Caco-2 (cell line): ENCODE measurements around the gene ITGA5. TPM values are rescaled to one million over a fixed set of nuclear protein-coding genes. Genes with fewer than 3 reads are reported as not detected.

Experiments
- BruUV-seq: library from RNA; stranded (reverse); fragments of 400-500 nt; replicated peaks from 2 replicates; lab custom pipeline; 2021; lab: Mats Ljungman, UMichigan
- CTCF ChIA-PET: fragments of 300-600 bp; sonication (Branson Sonifier 250); formaldehyde crosslinking; loops from one replicate; lab custom pipeline; 2022; ENCODE audit warnings: antibody characterized with exemption; lab: Charles Lee
- POLR2A ChIA-PET: fragments of 300-600 bp; sonication (Branson Sonifier 250); formaldehyde crosslinking; loops from one replicate; lab custom pipeline; 2022; ENCODE audit warnings: antibody characterized with exemption; lab: Charles Lee
- DNase-seq, 2 experiments: peaks; one replicate each; pipeline versions ENCODE4 v3.0.0 to v3.0.0-alpha.2; 2020 to 2022
- H3K27me3 ChIP-seq: replicated peaks from 2 replicates; pipeline ENCODE4 v1.6.0; 2011; ENCODE audit warnings: low read length; ENCODE audit not compliant: control insufficient read depth, insufficient read depth
- H3K36me3 ChIP-seq: 2 replicates; pipeline ENCODE4 v1.5.1; 2011; ENCODE audit warnings: low read length; ENCODE audit not compliant: control insufficient read depth, insufficient read depth
- H3K4me1 ChIP-seq: fragments of 250-450 bp; sonication (Bioruptor Pico); 2 replicates; pipeline ENCODE4 v1.5.1; 2020; ENCODE audit warnings: mild to moderate bottlenecking
- H3K4me3 ChIP-seq: 2 replicates; pipeline ENCODE4 v1.5.1; 2011; ENCODE audit warnings: low read depth, mild to moderate bottlenecking, control low read depth, low read length
- H3K9me3 ChIP-seq: fragments of 250-450 bp; sonication (Bioruptor Pico); 2 replicates; pipeline ENCODE4 v1.5.1; 2020; ENCODE audit warnings: mild to moderate bottlenecking, moderate library complexity
- H3K27ac Mint-ChIP-seq: one replicate; pipeline ENCODE4 v1.8.0; 2022; ENCODE audit warnings: mixed read lengths; ENCODE audit not compliant: unreplicated experiment
- H3K27me3 Mint-ChIP-seq: one replicate; pipeline ENCODE4 v1.8.0; 2022; ENCODE audit warnings: mixed read lengths; ENCODE audit not compliant: insufficient read depth, unreplicated experiment
- H3K36me3 Mint-ChIP-seq: one replicate; pipeline ENCODE4 v1.8.0; 2022; ENCODE audit warnings: mild to moderate bottlenecking, mixed read lengths; ENCODE audit not compliant: insufficient read depth, unreplicated experiment
- H3K4me1 Mint-ChIP-seq: one replicate; pipeline ENCODE4 v1.8.0; 2022; ENCODE audit warnings: low read depth, mixed read lengths; ENCODE audit not compliant: unreplicated experiment
- H3K4me3 Mint-ChIP-seq: one replicate; pipeline ENCODE4 v1.8.0; 2022; ENCODE audit warnings: mild to moderate bottlenecking, moderate library complexity, mixed read lengths; ENCODE audit not compliant: unreplicated experiment
- H3K9me3 Mint-ChIP-seq: one replicate; pipeline ENCODE4 v1.8.0; 2022; ENCODE audit warnings: mixed read lengths; ENCODE audit not compliant: unreplicated experiment
- intact Hi-C: fragments of 100-400 bp; cut with micrococcal nuclease; formaldehyde crosslinking; loops from one replicate; pipeline ENCODE4 v1.10.0; 2022; ENCODE audit not compliant: unreplicated experiment
- total RNA-seq: library from RNA; stranded (reverse); gene quantifications from 2 replicates; pipeline ENCODE4 v1.2.3, GENCODE V29; 2022
- TF ChIP-seq, protein P1 (sequence below), 2 experiments: fragments of 200-600 bp in 1 of 2; IDR thresholded peaks; 1 replicate in 1 of 2; 2 replicates in 1 of 2; pipeline versions ENCODE4 v1.5.1 to v1.8.0; 2011 to 2022; ENCODE audit warnings: antibody characterized with exemption in 1 of 2, control low read depth in 1 of 2, inconsistent platforms in 1 of 2, low read depth in 1 of 2, low read length in 1 of 2, mild to moderate bottlenecking in 1 of 2, moderate library complexity in 1 of 2; ENCODE audit not compliant: insufficient read depth in 1 of 2, severe bottlenecking in 1 of 2, unreplicated experiment in 1 of 2

ITGA5 gene
- total RNA-seq, 1 experiment from 2014 or later: 17.3 TPM

- H3K4me1 ChIP-seq: no peaks in the 10 kb centered on the region
- Mint-ChIP-seq H3K36me3 (no peaks in the 10 kb centered on the region), H3K4me1 (no peaks in the 10 kb centered on the region), H3K27me3 (no peaks in the 10 kb centered on the region), H3K27ac (no peak overlapping the region), H3K4me3 (no peak overlapping the region), H3K9me3 (no peaks in the 10 kb centered on the region)
- no peaks in the 10 kb centered on the region for H3K36me3 ChIP-seq
- intact Hi-C loops: loop anchor here (1.0 kb wide), 1 partner anchor 40 kb away; no protein-coding TSS in a partner anchor
- no peaks in the 10 kb centered on the region for H3K9me3 ChIP-seq
- no peak overlapping the region for H3K4me3 ChIP-seq
- BruUV-seq: no TSS peak
- CTCF ChIA-PET: interaction anchor here (0.5 to 5.4 kb wide), 12 partner anchors 13 to 102 kb away, joined by 3 to 142 read pairs (median 4); no protein-coding TSS in a partner anchor
- TF ChIP-seq, protein P1, sequence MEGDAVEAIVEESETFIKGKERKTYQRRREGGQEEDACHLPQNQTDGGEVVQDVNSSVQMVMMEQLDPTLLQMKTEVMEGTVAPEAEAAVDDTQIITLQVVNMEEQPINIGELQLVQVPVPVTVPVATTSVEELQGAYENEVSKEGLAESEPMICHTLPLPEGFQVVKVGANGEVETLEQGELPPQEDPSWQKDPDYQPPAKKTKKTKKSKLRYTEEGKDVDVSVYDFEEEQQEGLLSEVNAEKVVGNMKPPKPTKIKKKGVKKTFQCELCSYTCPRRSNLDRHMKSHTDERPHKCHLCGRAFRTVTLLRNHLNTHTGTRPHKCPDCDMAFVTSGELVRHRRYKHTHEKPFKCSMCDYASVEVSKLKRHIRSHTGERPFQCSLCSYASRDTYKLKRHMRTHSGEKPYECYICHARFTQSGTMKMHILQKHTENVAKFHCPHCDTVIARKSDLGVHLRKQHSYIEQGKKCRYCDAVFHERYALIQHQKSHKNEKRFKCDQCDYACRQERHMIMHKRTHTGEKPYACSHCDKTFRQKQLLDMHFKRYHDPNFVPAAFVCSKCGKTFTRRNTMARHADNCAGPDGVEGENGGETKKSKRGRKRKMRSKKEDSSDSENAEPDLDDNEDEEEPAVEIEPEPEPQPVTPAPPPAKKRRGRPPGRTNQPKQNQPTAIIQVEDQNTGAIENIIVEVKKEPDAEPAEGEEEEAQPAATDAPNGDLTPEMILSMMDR (IDR thresholded peaks at IDR 0.05; ENCODE audit: insufficient read depth in 1 of 2, low read depth in 1 of 2, low read length in 1 of 2, severe bottlenecking in 1 of 2, unreplicated experiment in 1 of 2): no peak
- H3K27me3 ChIP-seq: no peaks in the 10 kb centered on the region
- DNase-seq: no peak
- POLR2A ChIA-PET: no interaction called here
Observed at GRCh38 chr12:54439096-54439495, 20.0 kb upstream of the ITGA5 start.

DNA sequence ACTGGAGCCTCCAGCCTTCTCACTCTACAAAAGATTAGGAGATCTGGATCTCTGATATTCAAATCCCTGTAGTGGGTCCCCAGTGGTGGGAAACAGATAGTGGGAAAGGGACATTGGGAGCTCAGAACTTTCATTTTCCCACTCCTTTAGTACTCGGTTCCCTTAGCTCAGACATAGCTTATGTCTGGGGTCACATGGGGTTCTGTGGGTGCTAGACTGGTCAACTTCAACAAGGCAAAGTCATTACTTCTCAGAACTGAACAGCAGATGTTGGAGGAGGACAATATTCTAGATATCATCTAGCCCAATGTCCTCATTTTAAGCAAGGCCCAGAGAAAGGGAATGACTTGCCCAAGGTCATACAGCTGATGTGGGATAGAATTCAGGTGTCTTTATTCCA, 19.5 kb upstream of the ITGA5 start:
- Histone ChIP-seq H3K9me3 (no peaks in the 10 kb centered on the region), H3K36me3 (no peaks in the 10 kb centered on the region), H3K27me3 (no peaks in the 10 kb centered on the region), H3K4me1 (no peaks in the 10 kb centered on the region), H3K4me3 (no peak overlapping the region)
- no TSS peak for BruUV-seq
- H3K9me3 Mint-ChIP-seq: no peaks in the 10 kb centered on the region
- H3K4me1 Mint-ChIP-seq: no peaks in the 10 kb centered on the region
- POLR2A ChIA-PET: no interaction called here
- no peaks in the 10 kb centered on the region for H3K27me3 Mint-ChIP-seq
- no peak overlapping the region for H3K4me3 Mint-ChIP-seq
- H3K36me3 Mint-ChIP-seq: no peaks in the 10 kb centered on the region
- CTCF ChIA-PET: interaction anchor here (1.0 to 5.4 kb wide), 4 partner anchors 13 to 39 kb away, joined by 4 to 142 read pairs (median 11); no protein-coding TSS in a partner anchor
- no peak for DNase-seq
- intact Hi-C loops: no loop called here
- TF ChIP-seq, protein P1 (IDR thresholded peaks at IDR 0.05; ENCODE audit: insufficient read depth in 1 of 2, low read depth in 1 of 2, low read length in 1 of 2, severe bottlenecking in 1 of 2, unreplicated experiment in 1 of 2): no peak
- H3K27ac Mint-ChIP-seq: no peak overlapping the region

DNA sequence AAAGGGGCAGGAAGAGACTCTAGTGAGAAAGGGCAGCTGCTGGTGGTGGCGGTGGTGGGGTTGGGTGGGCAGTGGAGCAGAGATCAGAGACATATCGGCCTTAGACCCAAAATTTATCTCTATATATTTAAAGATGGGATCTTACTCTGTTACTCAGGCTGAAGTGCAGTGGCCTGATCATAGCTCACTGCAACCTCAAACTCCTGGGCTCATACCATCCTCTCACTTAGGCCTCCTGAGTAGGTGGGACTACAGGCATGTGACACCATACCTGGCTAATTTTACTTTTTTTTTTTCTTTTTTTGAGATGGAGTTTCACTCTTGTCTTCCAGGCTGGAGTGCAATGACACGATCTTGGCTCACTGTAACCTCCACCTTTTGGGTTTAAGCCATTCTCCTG, 18.6 kb upstream of the ITGA5 start:
- Mint-ChIP-seq H3K4me3 (no peak overlapping the region), H3K9me3 (no peaks in the 10 kb centered on the region), H3K4me1 (no peaks in the 10 kb centered on the region), H3K36me3 (no peaks in the 10 kb centered on the region), H3K27me3 (no peaks in the 10 kb centered on the region), H3K27ac (no peak overlapping the region)
- Histone ChIP-seq H3K27me3 (no peaks in the 10 kb centered on the region), H3K36me3 (no peaks in the 10 kb centered on the region), H3K4me3 (no peak overlapping the region), H3K9me3 (no peaks in the 10 kb centered on the region), H3K4me1 (no peaks in the 10 kb centered on the region)
- DNase-seq: no peak
- no TSS peak for BruUV-seq
- POLR2A ChIA-PET: no interaction called here
- intact Hi-C loops: no loop called here
- TF ChIP-seq, protein P1 (IDR thresholded peaks at IDR 0.05; ENCODE audit: insufficient read depth in 1 of 2, low read depth in 1 of 2, low read length in 1 of 2, severe bottlenecking in 1 of 2, unreplicated experiment in 1 of 2): no peak
- CTCF ChIA-PET: interaction anchor here (5.4 kb wide), 1 partner anchor 39 kb away, joined by 142 read pairs; no protein-coding TSS in a partner anchor
